K562 (cell line): ENCODE data around the gene MS4A2. TPM values are rescaled to one million over a fixed set of nuclear protein-coding genes. Genes with fewer than 3 reads are reported as not detected.

Experiments used
- polyA plus RNA-seq, 8 experiments: library from polyadenylated mRNA; depleted of rRNA in 4 of 8; stranded (reverse) in 5 of 8; unstranded in 3 of 8; fragments of >200 nt; fragmentation: Nextera tagmentation in 2 of 8; fragmentation: Illumina TruSeq in 1 of 8; extraction: Ambion mirVana in 2 of 8; extraction: Trizol in 1 of 8; gene quantifications; 2 replicates each; pipeline versions ENCODE4 v1.2.1 to v1.2.3, GENCODE V29; 2011 to 2014; ENCODE audit warnings: inconsistent platforms in 1 of 8, missing spikeins in 1 of 8
- total RNA-seq, 7 experiments: library from RNA; depleted of rRNA in 6 of 7; stranded (reverse); fragments of >200 nt in 6 of 7; fragmentation: Illumina TruSeq in 2 of 7; extraction: Trizol in 2 of 7; gene quantifications; 2 replicates each; pipeline versions ENCODE4 v1.2.1 to v1.2.3, GENCODE V29; 2011 to 2021; ENCODE audit warnings: low replicate concordance in 1 of 7

Gene MS4A2
- total and polyA plus RNA-seq, 9 of the 15 experiments (the other 6 are each of a cell fraction or from before 2014, with no cell fraction given): 0.06 to 5.7 (median 0.86) TPM

Other genes with a start within 250 kb of the MS4A2 start
Only the 7 nearest of the 12 such genes appear.
- gene OOSP1, start 150.2 kb upstream of the MS4A2 start, total RNA-seq (2014; rRNA removed): 0.36 TPM in 1 of 2 replicates, not detected in the other
- 0.89 and 1.1 TPM in 2 replicates for gene OOSP1, start 150.2 kb upstream of the MS4A2 start, total RNA-seq (2014; rRNA removed; fragmentation: Illumina TruSeq; extraction: Trizol)
- gene OOSP1, start 150.2 kb upstream of the MS4A2 start, total RNA-seq (2015; rRNA removed; fragmentation: Illumina TruSeq; extraction: Trizol): 0.30 and 0.58 TPM in 2 replicates
- 0.31 and 0.62 TPM in 2 replicates for gene OOSP1, start 150.2 kb upstream of the MS4A2 start, total RNA-seq (2021)
- 0.14 and 0.20 TPM in 2 replicates for gene OOSP1, start 150.2 kb upstream of the MS4A2 start, polyA plus RNA-seq (2011; rRNA removed)
- 0.30 and 0.61 TPM in 2 replicates for gene OOSP1, start 150.2 kb upstream of the MS4A2 start, polyA plus RNA-seq (2014; fragmentation: Illumina TruSeq; extraction: Trizol)
- 1 to 10 TPM; 2.4 to 3.0 TPM for gene OOSP1, start 150.2 kb upstream of the MS4A2 start, polyA plus RNA-seq (2014; fragmentation: Nextera tagmentation; extraction: Ambion mirVana)
- 0.56 and 2.3 TPM in 2 replicates for gene OOSP1, start 150.2 kb upstream of the MS4A2 start, polyA plus RNA-seq (2014; rRNA removed)
- 0.49 TPM in 1 of 2 replicates, not detected in the other for gene OOSP4A, start 124.6 kb upstream of the MS4A2 start, total RNA-seq (2014; rRNA removed)
- 0.40 and 1.0 TPM in 2 replicates for gene OOSP4A, start 124.6 kb upstream of the MS4A2 start, total RNA-seq (2014; rRNA removed; fragmentation: Illumina TruSeq; extraction: Trizol)
- gene OOSP4A, start 124.6 kb upstream of the MS4A2 start, total RNA-seq (2015; rRNA removed; fragmentation: Illumina TruSeq; extraction: Trizol): 0.34 and 0.69 TPM in 2 replicates
- gene OOSP4A, start 124.6 kb upstream of the MS4A2 start, total RNA-seq (2021): 0.40 and 0.65 TPM in 2 replicates
- gene OOSP4A, start 124.6 kb upstream of the MS4A2 start, polyA plus RNA-seq (2011; rRNA removed): 0.20 TPM in 1 of 2 replicates, not detected in the other
- 0.74 TPM in 1 of 2 replicates, not detected in the other for gene OOSP4A, start 124.6 kb upstream of the MS4A2 start, polyA plus RNA-seq (2014; fragmentation: Illumina TruSeq; extraction: Trizol)
- 1 to 10 TPM; 2.0 to 2.4 TPM for gene OOSP4A, start 124.6 kb upstream of the MS4A2 start, polyA plus RNA-seq (2014; fragmentation: Nextera tagmentation; extraction: Ambion mirVana)
- gene OOSP4A, start 124.6 kb upstream of the MS4A2 start, polyA plus RNA-seq (2014; rRNA removed): 0.39 and 0.91 TPM in 2 replicates
- not detected in 2 replicates for gene OOSP4B, start 71.5 kb upstream of the MS4A2 start, total RNA-seq (2014; rRNA removed)
- 0.15 TPM in 1 of 2 replicates, not detected in the other for gene OOSP4B, start 71.5 kb upstream of the MS4A2 start, total RNA-seq (2014; rRNA removed; fragmentation: Illumina TruSeq; extraction: Trizol)
- gene OOSP4B, start 71.5 kb upstream of the MS4A2 start, total RNA-seq (2015; rRNA removed; fragmentation: Illumina TruSeq; extraction: Trizol): 0.19 and 0.43 TPM in 2 replicates
- gene OOSP4B, start 71.5 kb upstream of the MS4A2 start, total RNA-seq (2021): not detected in 2 replicates
- not detected in 2 replicates for gene OOSP4B, start 71.5 kb upstream of the MS4A2 start, polyA plus RNA-seq (2011; rRNA removed)
- 0.15 TPM in 1 of 2 replicates, not detected in the other for gene OOSP4B, start 71.5 kb upstream of the MS4A2 start, polyA plus RNA-seq (2014; fragmentation: Illumina TruSeq; extraction: Trizol)
- under 1 TPM in 1 of 2 experiments, not detected in 1; 0.10 TPM for gene OOSP4B, start 71.5 kb upstream of the MS4A2 start, polyA plus RNA-seq (2014; fragmentation: Nextera tagmentation; extraction: Ambion mirVana)
- gene OOSP4B, start 71.5 kb upstream of the MS4A2 start, polyA plus RNA-seq (2014; rRNA removed): not detected in 2 replicates
- 0.64 TPM in 1 of 2 replicates, not detected in the other for gene OOSP2, start 48.3 kb upstream of the MS4A2 start, total RNA-seq (2014; rRNA removed)
- gene OOSP2, start 48.3 kb upstream of the MS4A2 start, total RNA-seq (2014; rRNA removed; fragmentation: Illumina TruSeq; extraction: Trizol): not detected in 2 replicates
- 0.15 and 0.25 TPM in 2 replicates for gene OOSP2, start 48.3 kb upstream of the MS4A2 start, total RNA-seq (2015; rRNA removed; fragmentation: Illumina TruSeq; extraction: Trizol)
- gene OOSP2, start 48.3 kb upstream of the MS4A2 start, total RNA-seq (2021): not detected in 2 replicates
- gene OOSP2, start 48.3 kb upstream of the MS4A2 start, polyA plus RNA-seq (2011; rRNA removed): not detected in 2 replicates
- 1.5 TPM in 1 of 2 replicates, not detected in the other for gene OOSP2, start 48.3 kb upstream of the MS4A2 start, polyA plus RNA-seq (2014; fragmentation: Illumina TruSeq; extraction: Trizol)
- under 1 TPM; 0.14 to 0.32 TPM for gene OOSP2, start 48.3 kb upstream of the MS4A2 start, polyA plus RNA-seq (2014; fragmentation: Nextera tagmentation; extraction: Ambion mirVana)
- gene OOSP2, start 48.3 kb upstream of the MS4A2 start, polyA plus RNA-seq (2014; rRNA removed): 0.05 TPM in 1 of 2 replicates, not detected in the other
- 26.1 and 31.7 TPM in 2 replicates for gene MS4A3, start 32.0 kb upstream of the MS4A2 start, total RNA-seq (2014; rRNA removed)
- 55.1 and 58.8 TPM in 2 replicates for gene MS4A3, start 32.0 kb upstream of the MS4A2 start, total RNA-seq (2014; rRNA removed; fragmentation: Illumina TruSeq; extraction: Trizol)
- gene MS4A3, start 32.0 kb upstream of the MS4A2 start, total RNA-seq (2015; rRNA removed; fragmentation: Illumina TruSeq; extraction: Trizol): 64.8 and 71.8 TPM in 2 replicates
- gene MS4A3, start 32.0 kb upstream of the MS4A2 start, total RNA-seq (2021): 28.7 and 32.8 TPM in 2 replicates
- 3.4 and 102 TPM in 2 replicates for gene MS4A3, start 32.0 kb upstream of the MS4A2 start, polyA plus RNA-seq (2011; rRNA removed)
- 46.3 and 67.5 TPM in 2 replicates for gene MS4A3, start 32.0 kb upstream of the MS4A2 start, polyA plus RNA-seq (2014; fragmentation: Illumina TruSeq; extraction: Trizol)
- 10 to 100 TPM; 84.8 to 94.5 TPM for gene MS4A3, start 32.0 kb upstream of the MS4A2 start, polyA plus RNA-seq (2014; fragmentation: Nextera tagmentation; extraction: Ambion mirVana)
- 32.8 and 39.2 TPM in 2 replicates for gene MS4A3, start 32.0 kb upstream of the MS4A2 start, polyA plus RNA-seq (2014; rRNA removed)
- 1.7 and 2.0 TPM in 2 replicates for gene MS4A6A, start 94.4 kb downstream of the MS4A2 start, total RNA-seq (2014; rRNA removed)
- 3.3 and 3.4 TPM in 2 replicates for gene MS4A6A, start 94.4 kb downstream of the MS4A2 start, total RNA-seq (2014; rRNA removed; fragmentation: Illumina TruSeq; extraction: Trizol)
- gene MS4A6A, start 94.4 kb downstream of the MS4A2 start, total RNA-seq (2015; rRNA removed; fragmentation: Illumina TruSeq; extraction: Trizol): 9.1 and 9.5 TPM in 2 replicates
- gene MS4A6A, start 94.4 kb downstream of the MS4A2 start, total RNA-seq (2021): 1.7 and 3.4 TPM in 2 replicates
- 0.57 and 25.1 TPM in 2 replicates for gene MS4A6A, start 94.4 kb downstream of the MS4A2 start, polyA plus RNA-seq (2011; rRNA removed)
- gene MS4A6A, start 94.4 kb downstream of the MS4A2 start, polyA plus RNA-seq (2014; fragmentation: Illumina TruSeq; extraction: Trizol): 4.3 and 5.6 TPM in 2 replicates
- gene MS4A6A, start 94.4 kb downstream of the MS4A2 start, polyA plus RNA-seq (2014; fragmentation: Nextera tagmentation; extraction: Ambion mirVana): 1 to 10 TPM; 5.5 to 5.8 TPM
- 4.2 and 4.7 TPM in 2 replicates for gene MS4A6A, start 94.4 kb downstream of the MS4A2 start, polyA plus RNA-seq (2014; rRNA removed)
- gene MS4A4E, start 154.5 kb downstream of the MS4A2 start, total RNA-seq (2014; rRNA removed): 0.24 and 0.36 TPM in 2 replicates
- 0.32 TPM in 1 of 2 replicates, not detected in the other for gene MS4A4E, start 154.5 kb downstream of the MS4A2 start, total RNA-seq (2014; rRNA removed; fragmentation: Illumina TruSeq; extraction: Trizol)
- gene MS4A4E, start 154.5 kb downstream of the MS4A2 start, total RNA-seq (2015; rRNA removed; fragmentation: Illumina TruSeq; extraction: Trizol): 0.65 and 0.87 TPM in 2 replicates
- gene MS4A4E, start 154.5 kb downstream of the MS4A2 start, total RNA-seq (2021): 0.33 TPM in 1 of 2 replicates, not detected in the other
- gene MS4A4E, start 154.5 kb downstream of the MS4A2 start, polyA plus RNA-seq (2011; rRNA removed): 0.27 TPM in 1 of 2 replicates, not detected in the other
- gene MS4A4E, start 154.5 kb downstream of the MS4A2 start, polyA plus RNA-seq (2014; fragmentation: Illumina TruSeq; extraction: Trizol): 0.14 and 0.36 TPM in 2 replicates
- under 1 TPM; 0.11 to 0.22 TPM for gene MS4A4E, start 154.5 kb downstream of the MS4A2 start, polyA plus RNA-seq (2014; fragmentation: Nextera tagmentation; extraction: Ambion mirVana)
- 0.27 and 0.81 TPM in 2 replicates for gene MS4A4E, start 154.5 kb downstream of the MS4A2 start, polyA plus RNA-seq (2014; rRNA removed)